Thyroid gland (tissue), 4 donors: ENCODE data around the gene GPLD1. TPM values are rescaled to one million over a fixed set of nuclear protein-coding genes. Genes with fewer than 3 reads are reported as not detected.

Experiments
- DNase-seq, 2 donors: peaks; one replicate each; pipeline ENCODE4 v3.0.0-alpha.2; 2019
- H3K27ac ChIP-seq, 3 donors: fragments of 200-600 bp; sonication (generic); 1 replicate in 2 of 3; 2 replicates in 1 of 3; pipeline ENCODE4 v1.5.1; 2016 to 2019; ENCODE audit warnings: mild to moderate bottlenecking in 1 of 3, moderate library complexity in 1 of 3
- H3K27me3 ChIP-seq: fragments of 200-600 bp; sonication (generic); one replicate; pipeline ENCODE4 v1.5.1; 2019
- H3K36me3 ChIP-seq, 2 donors: fragments of 200-600 bp; sonication (generic); one replicate each; pipeline ENCODE4 v1.5.1; 2016 to 2019
- H3K4me1 ChIP-seq, 2 donors: fragments of 200-600 bp; sonication (generic); one replicate each; pipeline ENCODE4 v1.5.1; 2017 to 2019
- H3K4me3 ChIP-seq, 3 donors: fragments of 200-600 bp; sonication (generic); replicated peaks in 1 of 3; 1 replicate in 2 of 3; 2 replicates in 1 of 3; pipeline ENCODE4 v1.5.1; 2016; ENCODE audit warnings: mild to moderate bottlenecking in 1 of 3
- H3K9me3 ChIP-seq: fragments of 200-600 bp; sonication (generic); one replicate; pipeline ENCODE4 v1.5.1; 2017
- POLR2A ChIP-seq, 2 donors: fragments of 450-650 bp; IDR thresholded peaks; one replicate each; pipeline ENCODE4 v1.6.1; 2017; ENCODE audit warnings: antibody characterized with exemption in 2 of 2, mild to moderate bottlenecking in 2 of 2, moderate library complexity in 1 of 2
- WGBS, 2 donors: methylation state at CpG; one replicate each; pipeline ENCODE4 v1.1.5; 2017; 5-methylcytosine and 5-hydroxymethylcytosine counted together
- intact Hi-C: fragments of 100-400 bp; cut with DNase I; formaldehyde crosslinking; loops from one replicate; pipeline ENCODE4 v1.15.1; 2023
- total RNA-seq, 4 donors: library from RNA; depleted of rRNA; stranded (reverse); fragments of >200 nt; gene quantifications; one replicate each; pipeline ENCODE4 v1.2.3, GENCODE V29; 2016
- TF ChIP-seq, protein P1 (sequence below), 6 experiments: fragments of 200-600 bp in 3 of 6; fragments of 450-650 bp in 3 of 6; sonication (generic) in 3 of 6; IDR thresholded peaks; one replicate each; pipeline ENCODE4 v1.5.1; 2016 to 2019; ENCODE audit warnings: antibody characterized with exemption in 6 of 6, mild to moderate bottlenecking in 2 of 6, inconsistent platforms in 1 of 6, moderate library complexity in 1 of 6

Gene GPLD1
- total RNA-seq, result 10 to 100 TPM in 1 of 4 donors, 1 to 10 TPM in 3; 5.1 to 15.2 (median 8.5) TPM

GRCh38 chr6:24489470-24489869 is at the start of gene GPLD1:
Gene GPLD1, minus strand, starts transcription at chr6:24489578. Its CDS starts 67 bp downstream, at chr6:24489511.
- Histone ChIP-seq H3K4me1 (peaks cover 5% of the 10 kb centered on the region in 2 donors), H3K27ac (no peak within 1 kb of the TSS), H3K9me3 (no peaks in the 10 kb centered on the region), H3K27me3 (no peaks in the 10 kb centered on the region), H3K4me3 (no peak within 1 kb of the TSS), H3K36me3 (no peaks in the 10 kb centered on the region)
- 87 to 98% methylated on average over 6 of the region's 6 CpGs for WGBS, 2 donors
- intact Hi-C loops, result no loop called here
- DNase-seq, result no peak
- no peak for TF ChIP-seq POLR2A (IDR thresholded peaks at IDR 0.05)
- TF ChIP-seq, protein P1, sequence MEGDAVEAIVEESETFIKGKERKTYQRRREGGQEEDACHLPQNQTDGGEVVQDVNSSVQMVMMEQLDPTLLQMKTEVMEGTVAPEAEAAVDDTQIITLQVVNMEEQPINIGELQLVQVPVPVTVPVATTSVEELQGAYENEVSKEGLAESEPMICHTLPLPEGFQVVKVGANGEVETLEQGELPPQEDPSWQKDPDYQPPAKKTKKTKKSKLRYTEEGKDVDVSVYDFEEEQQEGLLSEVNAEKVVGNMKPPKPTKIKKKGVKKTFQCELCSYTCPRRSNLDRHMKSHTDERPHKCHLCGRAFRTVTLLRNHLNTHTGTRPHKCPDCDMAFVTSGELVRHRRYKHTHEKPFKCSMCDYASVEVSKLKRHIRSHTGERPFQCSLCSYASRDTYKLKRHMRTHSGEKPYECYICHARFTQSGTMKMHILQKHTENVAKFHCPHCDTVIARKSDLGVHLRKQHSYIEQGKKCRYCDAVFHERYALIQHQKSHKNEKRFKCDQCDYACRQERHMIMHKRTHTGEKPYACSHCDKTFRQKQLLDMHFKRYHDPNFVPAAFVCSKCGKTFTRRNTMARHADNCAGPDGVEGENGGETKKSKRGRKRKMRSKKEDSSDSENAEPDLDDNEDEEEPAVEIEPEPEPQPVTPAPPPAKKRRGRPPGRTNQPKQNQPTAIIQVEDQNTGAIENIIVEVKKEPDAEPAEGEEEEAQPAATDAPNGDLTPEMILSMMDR (IDR thresholded peaks at IDR 0.05), result no peak

GRCh38 chr6:24537771-24538385 is 48.5 kb upstream of the GPLD1 start:
- no peaks in the 10 kb centered on the region for H3K27me3 ChIP-seq
- H3K27ac ChIP-seq, result no peak overlapping the region
- WGBS, 2 donors, result 96 to 98% methylated on average over 8 of the region's 8 CpGs
- no peaks in the 10 kb centered on the region for H3K9me3 ChIP-seq
- H3K4me1 ChIP-seq, result no peaks in the 10 kb centered on the region
- intact Hi-C loops, result no loop called here
- H3K36me3 ChIP-seq, result peaks cover 11 to 12% of the 10 kb centered on the region in 2 donors
- H3K4me3 ChIP-seq, result no peak overlapping the region
- no peak for TF ChIP-seq POLR2A (IDR thresholded peaks at IDR 0.05)
- TF ChIP-seq, protein P1 (IDR thresholded peaks at IDR 0.05), result no peak
- no peak for DNase-seq

DNA sequence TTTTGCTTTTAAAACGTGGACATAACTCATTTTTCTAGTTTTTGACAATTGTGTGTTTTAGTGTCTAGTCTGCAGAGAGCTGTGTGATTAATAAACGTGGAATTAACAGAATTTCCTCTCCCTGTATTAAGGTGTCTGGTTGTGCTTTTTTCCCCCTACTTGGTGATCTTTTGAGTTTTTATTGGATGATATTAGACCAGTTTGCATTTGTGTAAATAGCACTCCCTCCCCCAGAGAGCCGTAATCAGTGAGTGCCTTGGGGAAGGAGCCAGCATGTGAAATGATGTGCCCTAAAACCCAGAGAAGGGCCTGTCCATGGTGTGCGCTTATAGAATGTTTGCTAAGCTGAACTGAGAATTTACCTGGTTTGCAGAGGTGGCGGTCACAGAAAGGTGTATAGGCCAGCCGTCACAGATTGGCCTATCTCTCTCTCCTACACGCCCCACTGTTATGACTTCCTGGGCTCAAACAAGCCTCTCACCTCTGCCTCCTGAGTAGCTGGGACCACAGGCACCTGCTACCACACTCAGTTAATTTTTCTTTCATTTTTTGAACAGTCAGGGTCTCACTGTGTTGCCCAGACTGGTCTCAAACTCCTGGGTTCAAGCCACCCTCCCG is 47.8 kb upstream of the GPLD1 start:
- intact Hi-C loops, result no loop called here
- Histone ChIP-seq H3K9me3 (no peaks in the 10 kb centered on the region), H3K27ac (no peak overlapping the region), H3K27me3 (no peaks in the 10 kb centered on the region), H3K4me1 (no peaks in the 10 kb centered on the region), H3K36me3 (peaks cover 11 to 12% of the 10 kb centered on the region in 2 donors), H3K4me3 (no peak overlapping the region)
- DNase-seq, result no peak
- WGBS, 2 donors, result 93 to 98% methylated on average over 8 of the region's 8 CpGs
- TF ChIP-seq, protein P1 (IDR thresholded peaks at IDR 0.05), result no peak
- TF ChIP-seq POLR2A (IDR thresholded peaks at IDR 0.05), result no peak

GRCh38 chr6:24536466-24536865 is 47.1 kb upstream of the GPLD1 start:
- intact Hi-C loops, result no loop called here
- no peak for DNase-seq
- Histone ChIP-seq H3K4me3 (no peak overlapping the region), H3K27ac (no peak overlapping the region), H3K9me3 (no peaks in the 10 kb centered on the region), H3K27me3 (no peaks in the 10 kb centered on the region), H3K36me3 (peaks cover 11 to 16% of the 10 kb centered on the region in 2 donors), H3K4me1 (no peaks in the 10 kb centered on the region)
- WGBS, 2 donors, result 88 to 91% methylated on average over 4 of the region's 4 CpGs
- TF ChIP-seq, protein P1 (IDR thresholded peaks at IDR 0.05), result no peak
- no peak for TF ChIP-seq POLR2A (IDR thresholded peaks at IDR 0.05)

- no peaks in the 10 kb centered on the region for H3K4me1 ChIP-seq
- intact Hi-C loops, result no loop called here
- no peaks in the 10 kb centered on the region for H3K9me3 ChIP-seq
- 75 to 99% methylated on average over 3 of the region's 3 CpGs for WGBS, 2 donors
- peaks cover 11 to 16% of the 10 kb centered on the region in 2 donors for H3K36me3 ChIP-seq
- H3K27me3 ChIP-seq, result no peaks in the 10 kb centered on the region
- DNase-seq, result no peak
- no peak overlapping the region for H3K4me3 ChIP-seq
- H3K27ac ChIP-seq, result no peak overlapping the region
- TF ChIP-seq, protein P1 (IDR thresholded peaks at IDR 0.05), result no peak
- TF ChIP-seq POLR2A (IDR thresholded peaks at IDR 0.05), result no peak
Measured at GRCh38 chr6:24535210-24535609, 45.8 kb upstream of the GPLD1 start.
